ENCODE results near the gene ATG12. TPM values are rescaled to one million over a fixed set of nuclear protein-coding genes. Genes with fewer than 3 reads are reported as not detected.

The ATG12 gene
- polyA plus RNA-seq, 1 donor from 2014 or later = 141 TPM

DNA sequence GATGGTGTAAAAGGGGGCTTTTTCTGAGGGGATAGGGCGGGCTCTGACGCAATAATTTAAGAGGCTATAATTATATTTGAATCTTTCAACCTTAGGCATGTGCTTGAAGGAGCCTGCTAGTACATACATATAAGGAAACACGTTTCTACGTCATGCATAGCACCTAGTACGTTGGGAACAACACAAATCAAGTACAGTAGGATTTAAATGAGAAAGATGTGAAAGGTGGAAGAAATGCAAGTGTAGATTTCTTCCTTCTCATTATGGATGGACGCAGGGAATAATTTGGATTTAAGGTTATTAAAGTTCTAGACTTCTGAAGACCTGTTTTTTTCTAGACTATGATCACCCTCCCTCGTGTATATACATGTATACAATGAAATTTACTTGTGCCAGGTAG is 24.0 kb downstream of the ATG12 start:
- Histone ChIP-seq H3K9ac (ENCODE audit: low read length) (peak overlapping the region; percentile 89), H3K4me3 (ENCODE audit: low read length) (peak overlapping the region; percentile 84), H3K27me3 (ENCODE audit: insufficient read depth, low read depth, low read length) (no peaks in the 10 kb centered on the region), H3K36me3 (ENCODE audit: insufficient read depth, low read length) (peaks cover under 1% of the 10 kb centered on the region), H2AFZ (ENCODE audit: low read depth, low read length) (peak overlapping the region; percentile 78), H3K27ac (ENCODE audit: low read length) (peak overlapping the region; percentile 96), H3K9me2 (ENCODE audit: insufficient read depth, low read length) (no peaks in the 10 kb centered on the region), H3K4me2 (ENCODE audit: low read length) (peak overlapping the region; percentile 34), H3K79me2 (replicated peaks; ENCODE audit: insufficient read depth, low read length) (peaks cover 24% of the 10 kb centered on the region), H3K9me3 (ENCODE audit: low read length) (no peaks in the 10 kb centered on the region), H3F3A (ENCODE audit: insufficient read depth, low read length, poor library complexity, severe bottlenecking) (peaks cover 2% of the 10 kb centered on the region), H4K20me1 (ENCODE audit: insufficient read depth) (no peaks in the 10 kb centered on the region)
- no peak for TF ChIP-seq TAF1 (IDR thresholded peaks at IDR 0.05; ENCODE audit: low read depth)
- TF ChIP-seq POLR2AphosphoS5 (IDR thresholded peaks at IDR 0.05) = no peak
- TF ChIP-seq SMC3 (conservative IDR thresholded peaks at IDR 0.05; ENCODE audit: poor library complexity) = no peak
- TF ChIP-seq, protein P1, sequence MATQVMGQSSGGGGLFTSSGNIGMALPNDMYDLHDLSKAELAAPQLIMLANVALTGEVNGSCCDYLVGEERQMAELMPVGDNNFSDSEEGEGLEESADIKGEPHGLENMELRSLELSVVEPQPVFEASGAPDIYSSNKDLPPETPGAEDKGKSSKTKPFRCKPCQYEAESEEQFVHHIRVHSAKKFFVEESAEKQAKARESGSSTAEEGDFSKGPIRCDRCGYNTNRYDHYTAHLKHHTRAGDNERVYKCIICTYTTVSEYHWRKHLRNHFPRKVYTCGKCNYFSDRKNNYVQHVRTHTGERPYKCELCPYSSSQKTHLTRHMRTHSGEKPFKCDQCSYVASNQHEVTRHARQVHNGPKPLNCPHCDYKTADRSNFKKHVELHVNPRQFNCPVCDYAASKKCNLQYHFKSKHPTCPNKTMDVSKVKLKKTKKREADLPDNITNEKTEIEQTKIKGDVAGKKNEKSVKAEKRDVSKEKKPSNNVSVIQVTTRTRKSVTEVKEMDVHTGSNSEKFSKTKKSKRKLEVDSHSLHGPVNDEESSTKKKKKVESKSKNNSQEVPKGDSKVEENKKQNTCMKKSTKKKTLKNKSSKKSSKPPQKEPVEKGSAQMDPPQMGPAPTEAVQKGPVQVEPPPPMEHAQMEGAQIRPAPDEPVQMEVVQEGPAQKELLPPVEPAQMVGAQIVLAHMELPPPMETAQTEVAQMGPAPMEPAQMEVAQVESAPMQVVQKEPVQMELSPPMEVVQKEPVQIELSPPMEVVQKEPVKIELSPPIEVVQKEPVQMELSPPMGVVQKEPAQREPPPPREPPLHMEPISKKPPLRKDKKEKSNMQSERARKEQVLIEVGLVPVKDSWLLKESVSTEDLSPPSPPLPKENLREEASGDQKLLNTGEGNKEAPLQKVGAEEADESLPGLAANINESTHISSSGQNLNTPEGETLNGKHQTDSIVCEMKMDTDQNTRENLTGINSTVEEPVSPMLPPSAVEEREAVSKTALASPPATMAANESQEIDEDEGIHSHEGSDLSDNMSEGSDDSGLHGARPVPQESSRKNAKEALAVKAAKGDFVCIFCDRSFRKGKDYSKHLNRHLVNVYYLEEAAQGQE (IDR thresholded peaks at IDR 0.05; ENCODE audit: borderline replicate concordance) = no peak
- no peak for TF ChIP-seq EP300 (conservative IDR thresholded peaks at IDR 0.05; ENCODE audit: poor library complexity, severe bottlenecking)
- TF ChIP-seq, protein P2, sequence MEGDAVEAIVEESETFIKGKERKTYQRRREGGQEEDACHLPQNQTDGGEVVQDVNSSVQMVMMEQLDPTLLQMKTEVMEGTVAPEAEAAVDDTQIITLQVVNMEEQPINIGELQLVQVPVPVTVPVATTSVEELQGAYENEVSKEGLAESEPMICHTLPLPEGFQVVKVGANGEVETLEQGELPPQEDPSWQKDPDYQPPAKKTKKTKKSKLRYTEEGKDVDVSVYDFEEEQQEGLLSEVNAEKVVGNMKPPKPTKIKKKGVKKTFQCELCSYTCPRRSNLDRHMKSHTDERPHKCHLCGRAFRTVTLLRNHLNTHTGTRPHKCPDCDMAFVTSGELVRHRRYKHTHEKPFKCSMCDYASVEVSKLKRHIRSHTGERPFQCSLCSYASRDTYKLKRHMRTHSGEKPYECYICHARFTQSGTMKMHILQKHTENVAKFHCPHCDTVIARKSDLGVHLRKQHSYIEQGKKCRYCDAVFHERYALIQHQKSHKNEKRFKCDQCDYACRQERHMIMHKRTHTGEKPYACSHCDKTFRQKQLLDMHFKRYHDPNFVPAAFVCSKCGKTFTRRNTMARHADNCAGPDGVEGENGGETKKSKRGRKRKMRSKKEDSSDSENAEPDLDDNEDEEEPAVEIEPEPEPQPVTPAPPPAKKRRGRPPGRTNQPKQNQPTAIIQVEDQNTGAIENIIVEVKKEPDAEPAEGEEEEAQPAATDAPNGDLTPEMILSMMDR (IDR thresholded peaks at IDR 0.05; ENCODE audit: poor library complexity, severe bottlenecking) = no peak
- TF ChIP-seq EZH2 (IDR thresholded peaks at IDR 0.05; ENCODE audit: borderline replicate concordance, insufficient read depth, low read length, poor library complexity, severe bottlenecking) = no peak
- TF ChIP-seq RAD21 (conservative IDR thresholded peaks at IDR 0.05) = no peak
- TF ChIP-seq MXI1 (conservative IDR thresholded peaks at IDR 0.05; ENCODE audit: poor library complexity, severe bottlenecking) = no peak

DNA sequence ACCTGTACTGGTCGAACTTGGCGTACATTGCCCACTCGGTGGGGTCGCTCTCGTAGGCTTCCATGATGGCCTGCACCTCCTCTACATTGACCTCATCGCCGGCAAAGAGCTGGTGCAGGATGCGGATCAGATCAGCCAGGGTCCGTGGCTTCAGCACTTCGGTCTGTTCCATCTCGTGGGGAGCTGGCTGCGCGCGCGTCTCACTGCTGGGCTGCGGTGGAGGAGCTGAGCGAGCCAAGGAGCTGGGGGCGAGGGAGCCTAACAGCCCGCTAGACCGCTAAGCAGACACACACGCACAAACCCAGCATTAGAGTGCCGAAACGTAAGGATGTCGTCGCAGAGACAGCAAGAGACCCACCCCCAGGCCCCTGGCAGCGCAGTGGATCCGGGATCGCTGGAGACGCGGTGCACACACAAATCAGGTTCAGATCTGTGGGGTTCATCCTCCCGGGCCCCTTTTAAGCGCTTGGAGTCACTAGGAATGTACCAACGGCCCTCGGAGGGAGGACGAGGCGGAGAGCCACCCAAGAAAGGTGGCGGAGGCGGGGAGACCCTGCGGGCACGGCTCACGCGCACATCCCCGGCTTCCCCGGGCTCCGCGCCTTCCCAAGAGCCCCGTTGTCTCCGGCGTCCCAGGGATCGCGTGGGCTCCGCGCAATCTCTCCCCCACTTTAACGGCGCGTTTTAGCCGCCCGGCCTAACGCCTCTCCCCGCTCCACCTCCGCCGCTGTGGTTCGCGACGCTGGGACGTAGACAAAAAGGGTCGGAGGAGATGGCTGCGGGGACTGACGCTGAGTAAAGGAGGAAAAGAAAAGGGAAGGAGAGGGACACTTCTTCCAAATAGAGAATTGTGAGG is 24.9 kb downstream of the ATG12 start, which contains the start of gene CDO1:
Gene CDO1 (minus strand): TSS at position 434 of the 856 bp plus-strand sequence. CDS start 262 bp downstream, at position 172.
- Histone ChIP-seq H4K20me1 (ENCODE audit: insufficient read depth) (no peaks in the 10 kb centered on the region), H2AFZ (ENCODE audit: low read depth, low read length) (peak within 1 kb of the TSS; percentile 78), H3K27me3 (ENCODE audit: insufficient read depth, low read depth, low read length) (no peaks in the 10 kb centered on the region), H3K36me3 (ENCODE audit: insufficient read depth, low read length) (peaks cover 4% of the 10 kb centered on the region), H3K4me2 (ENCODE audit: low read length) (peak within 1 kb of the TSS; percentile 91), H3K4me3 (ENCODE audit: low read length) (peak within 1 kb of the TSS; percentile 84), H3K79me2 (replicated peaks; ENCODE audit: insufficient read depth, low read length) (peaks cover 24% of the 10 kb centered on the region), H3K9ac (ENCODE audit: low read length) (peak within 1 kb of the TSS; percentile 89), H3K27ac (ENCODE audit: low read length) (peak within 1 kb of the TSS; percentile 96), H3F3A (ENCODE audit: insufficient read depth, low read length, poor library complexity, severe bottlenecking) (peaks cover 1% of the 10 kb centered on the region), H3K9me3 (ENCODE audit: low read length) (no peaks in the 10 kb centered on the region), H3K9me2 (ENCODE audit: insufficient read depth, low read length) (no peaks in the 10 kb centered on the region)
- TF ChIP-seq EP300 (conservative IDR thresholded peaks at IDR 0.05; ENCODE audit: poor library complexity, severe bottlenecking) (peak; percentile 60), POLR2AphosphoS5 (IDR thresholded peaks at IDR 0.05) (peak; percentile 89), EZH2 (IDR thresholded peaks at IDR 0.05; ENCODE audit: borderline replicate concordance, insufficient read depth, low read length, poor library complexity, severe bottlenecking) (no peak), MXI1 (conservative IDR thresholded peaks at IDR 0.05; ENCODE audit: poor library complexity, severe bottlenecking) (peak; percentile 68), RAD21 (conservative IDR thresholded peaks at IDR 0.05) (peak; percentile 32), SMC3 (conservative IDR thresholded peaks at IDR 0.05; ENCODE audit: poor library complexity) (no peak), TAF1 (IDR thresholded peaks at IDR 0.05; ENCODE audit: low read depth) (peak; percentile 92)
- TF ChIP-seq, protein P1 (IDR thresholded peaks at IDR 0.05; ENCODE audit: borderline replicate concordance) = peak; percentile 64
- TF ChIP-seq, protein P2 (IDR thresholded peaks at IDR 0.05; ENCODE audit: poor library complexity, severe bottlenecking) = no peak

Measured in neural cell (in vitro differentiated cells).